ENCODE measurements around the gene VAC14. TPM values are rescaled to one million over a fixed set of nuclear protein-coding genes. Genes with fewer than 3 reads are reported as not detected.

Gene VAC14
- total RNA-seq, 1 experiment from 2014 or later, result 65.5 TPM

DNA sequence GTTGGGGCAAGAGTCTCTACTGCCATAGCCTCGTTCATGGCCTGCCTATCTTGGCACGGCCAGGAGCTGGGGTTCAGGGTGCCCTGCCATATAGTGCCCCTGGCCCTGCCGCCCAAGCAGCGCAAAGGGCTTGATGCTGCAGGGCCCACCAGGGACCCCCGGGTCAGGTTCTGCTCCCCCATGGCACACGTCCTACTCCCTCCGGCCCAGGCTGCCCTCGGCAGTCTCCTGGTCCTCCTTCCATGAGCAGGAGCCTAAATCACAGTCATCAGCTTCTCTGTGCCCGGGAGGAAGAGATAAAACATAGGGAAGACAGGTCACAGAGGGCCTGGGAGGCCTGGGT, 59.2 kb downstream of the VAC14 start:
- no peak for ATAC-seq
- no peaks in the 10 kb centered on the region for H3K9me3 ChIP-seq (ENCODE audit: low read length)
- intact Hi-C loops (cut with micrococcal nuclease), result no loop called here
- no peak overlapping the region for H3K4me3 ChIP-seq (ENCODE audit: low read length)
- H3K27me3 ChIP-seq (ENCODE audit: low read length), result no peaks in the 10 kb centered on the region
- H3K9me2 ChIP-seq (replicated peaks; ENCODE audit: low read length), result no peaks in the 10 kb centered on the region
- peaks cover 14% of the 10 kb centered on the region for H3K4me1 ChIP-seq (ENCODE audit: insufficient read depth, low read length)
- H2AFZ ChIP-seq (ENCODE audit: low read length), result no peak overlapping the region
- H3K27ac ChIP-seq (ENCODE audit: low read length), result no peak overlapping the region
- ChIA-PET CTCF (no interaction called here), POLR2A (ENCODE audit: unreplicated experiment) (interaction anchor here (0.6 kb wide), 1 partner anchor 37 kb away, joined by 3 read pairs; no protein-coding TSS in a partner anchor)
- no peaks in the 10 kb centered on the region for H3K79me2 ChIP-seq (ENCODE audit: low read length)
- no peak overlapping the region for H3K4me2 ChIP-seq (ENCODE audit: low read length)
- TF ChIP-seq EZH2 (IDR thresholded peaks at IDR 0.05; ENCODE audit: low read length, unreplicated experiment) (no peak), EZH2phosphoT487 (IDR thresholded peaks at IDR 0.05; ENCODE audit: borderline replicate concordance, low read length) (no peak)
- no peaks in the 10 kb centered on the region for H4K20me1 ChIP-seq (ENCODE audit: low read length)
- no TSS peak for BruUV-seq (replicated peaks)
- no peaks in the 10 kb centered on the region for H3F3A ChIP-seq (ENCODE audit: low read length, unreplicated experiment)
- H3K36me3 ChIP-seq (ENCODE audit: low read depth, low read length), result peaks cover 8% of the 10 kb centered on the region
- DNase-seq, result no peak
- no peak overlapping the region for H3K9ac ChIP-seq (ENCODE audit: low read length)

DNA sequence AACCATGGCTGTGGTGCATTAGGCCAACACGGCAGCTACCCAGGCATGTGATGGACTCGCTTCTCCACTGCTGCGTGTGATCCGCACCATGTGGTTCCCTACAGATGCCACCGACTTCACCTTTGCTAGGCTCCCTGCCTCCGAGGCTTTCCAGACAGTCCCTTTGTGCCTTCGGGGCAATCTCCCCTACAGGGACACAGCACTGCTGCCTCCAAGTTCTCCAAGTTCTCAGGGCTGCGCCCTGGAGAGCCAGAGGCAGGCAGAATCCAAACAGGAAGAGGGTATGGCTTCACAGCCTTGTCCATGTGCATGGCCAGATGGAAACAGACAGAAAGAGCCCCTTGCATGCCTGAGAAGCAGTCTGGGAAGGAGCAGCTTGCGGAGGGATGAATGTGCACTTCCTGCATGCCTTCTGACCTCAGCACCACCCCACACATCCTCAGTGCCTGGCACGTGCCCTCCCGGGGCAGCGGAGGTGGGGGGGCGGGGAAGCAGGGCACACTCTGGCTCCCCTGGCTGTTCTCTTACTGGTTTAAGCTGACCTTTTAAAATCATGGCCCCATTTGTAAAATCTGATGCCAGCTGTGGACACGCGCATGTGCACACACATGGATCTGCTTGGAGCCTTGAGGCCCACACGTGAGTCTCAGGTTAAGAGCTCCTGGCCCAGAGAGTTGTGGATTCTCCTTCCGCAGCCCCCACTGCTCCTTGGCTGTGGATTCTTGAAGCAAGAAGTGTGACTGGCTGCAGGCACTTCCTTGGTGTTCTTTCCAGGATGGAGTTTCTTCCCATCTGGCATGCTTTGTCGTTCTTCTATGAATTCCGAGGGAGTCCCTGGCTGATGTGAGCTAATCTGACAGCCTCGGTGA, 59.8 kb downstream of the VAC14 start:
- H3K27ac ChIP-seq (ENCODE audit: low read length), result no peak overlapping the region
- H3K36me3 ChIP-seq (ENCODE audit: low read depth, low read length), result peaks cover 8% of the 10 kb centered on the region
- ATAC-seq (no peak), DNase-seq (no peak)
- no peak for TF ChIP-seq EZH2phosphoT487 (IDR thresholded peaks at IDR 0.05; ENCODE audit: borderline replicate concordance, low read length)
- CTCF ChIA-PET, result interaction anchor here (0.5 kb wide), 1 partner anchor 30 kb away, joined by 4 read pairs; no protein-coding TSS in a partner anchor
- no peaks in the 10 kb centered on the region for H3K9me2 ChIP-seq (replicated peaks; ENCODE audit: low read length)
- no peaks in the 10 kb centered on the region for H3K27me3 ChIP-seq (ENCODE audit: low read length)
- no peak overlapping the region for H3K4me2 ChIP-seq (ENCODE audit: low read length)
- BruUV-seq (replicated peaks), result no TSS peak
- H4K20me1 ChIP-seq (ENCODE audit: low read length), result no peaks in the 10 kb centered on the region
- no peaks in the 10 kb centered on the region for H3K9me3 ChIP-seq (ENCODE audit: low read length)
- H3K4me1 ChIP-seq (ENCODE audit: insufficient read depth, low read length), result peaks cover 9% of the 10 kb centered on the region
- H3K4me3 ChIP-seq (ENCODE audit: low read length), result no peak overlapping the region
- no peaks in the 10 kb centered on the region for H3F3A ChIP-seq (ENCODE audit: low read length, unreplicated experiment)
- intact Hi-C loops (cut with micrococcal nuclease), result no loop called here
- H2AFZ ChIP-seq (ENCODE audit: low read length), result no peak overlapping the region
- H3K9ac ChIP-seq (ENCODE audit: low read length), result no peak overlapping the region
- no peaks in the 10 kb centered on the region for H3K79me2 ChIP-seq (ENCODE audit: low read length)
- POLR2A ChIA-PET (ENCODE audit: unreplicated experiment), result interaction anchor here (0.6 kb wide), 1 partner anchor 38 kb away, joined by 3 read pairs; no protein-coding TSS in a partner anchor

DNA sequence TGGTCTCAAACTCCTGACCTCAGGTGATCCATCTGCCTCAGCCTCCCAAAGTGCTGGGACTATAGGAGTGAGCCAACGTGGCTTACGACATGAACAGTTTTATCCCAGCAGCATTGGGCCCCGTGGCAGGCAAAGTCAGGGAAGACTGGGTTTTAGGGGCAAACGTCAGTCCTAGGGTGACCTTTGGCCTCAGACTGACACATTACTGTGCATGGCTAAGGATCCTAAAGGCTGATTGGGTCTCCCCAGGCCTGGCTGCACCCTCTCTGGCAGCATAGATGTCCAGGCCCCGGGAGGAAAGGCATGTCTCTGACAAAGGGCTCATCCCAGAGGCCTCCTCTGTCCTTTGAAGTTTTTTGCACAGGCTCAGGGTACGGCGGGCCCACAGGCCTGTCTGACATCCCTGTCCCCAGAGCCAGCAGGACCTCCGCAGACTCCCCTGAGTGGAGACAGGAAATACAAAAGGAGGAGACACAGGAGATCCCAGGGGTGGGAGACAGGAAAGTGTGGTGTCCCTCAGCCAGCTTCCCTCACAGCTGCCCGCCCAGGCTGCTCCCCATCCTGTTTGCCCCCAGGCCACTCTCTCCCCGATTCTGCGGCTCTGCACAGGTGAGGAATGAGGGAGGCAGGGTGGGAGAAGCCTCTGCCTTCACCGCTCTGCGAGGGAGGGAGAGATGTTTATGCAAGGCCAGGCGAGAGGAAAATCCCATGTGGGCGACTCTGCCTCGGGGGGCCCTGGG, 60.6 kb downstream of the VAC14 start:
- Histone ChIP-seq H2AFZ (ENCODE audit: low read length) (no peak overlapping the region), H3K4me2 (ENCODE audit: low read length) (no peak overlapping the region), H3K4me3 (ENCODE audit: low read length) (no peak overlapping the region), H3K27ac (ENCODE audit: low read length) (no peak overlapping the region), H3K79me2 (ENCODE audit: low read length) (no peaks in the 10 kb centered on the region), H3F3A (ENCODE audit: low read length, unreplicated experiment) (no peaks in the 10 kb centered on the region), H3K27me3 (ENCODE audit: low read length) (no peaks in the 10 kb centered on the region), H3K9me3 (ENCODE audit: low read length) (no peaks in the 10 kb centered on the region), H3K9me2 (replicated peaks; ENCODE audit: low read length) (no peaks in the 10 kb centered on the region), H3K36me3 (ENCODE audit: low read depth, low read length) (peaks cover 8% of the 10 kb centered on the region), H4K20me1 (ENCODE audit: low read length) (no peaks in the 10 kb centered on the region), H3K4me1 (ENCODE audit: insufficient read depth, low read length) (0 out of 2 replicates have a peak, but pooled peaks cover under 1% of the 10 kb centered on the region), H3K9ac (ENCODE audit: low read length) (no peak overlapping the region)
- no peak for TF ChIP-seq EZH2phosphoT487 (IDR thresholded peaks at IDR 0.05; ENCODE audit: borderline replicate concordance, low read length)
- no peak for TF ChIP-seq EZH2 (IDR thresholded peaks at IDR 0.05; ENCODE audit: low read length, unreplicated experiment)
- TF ChIP-seq, protein P1, sequence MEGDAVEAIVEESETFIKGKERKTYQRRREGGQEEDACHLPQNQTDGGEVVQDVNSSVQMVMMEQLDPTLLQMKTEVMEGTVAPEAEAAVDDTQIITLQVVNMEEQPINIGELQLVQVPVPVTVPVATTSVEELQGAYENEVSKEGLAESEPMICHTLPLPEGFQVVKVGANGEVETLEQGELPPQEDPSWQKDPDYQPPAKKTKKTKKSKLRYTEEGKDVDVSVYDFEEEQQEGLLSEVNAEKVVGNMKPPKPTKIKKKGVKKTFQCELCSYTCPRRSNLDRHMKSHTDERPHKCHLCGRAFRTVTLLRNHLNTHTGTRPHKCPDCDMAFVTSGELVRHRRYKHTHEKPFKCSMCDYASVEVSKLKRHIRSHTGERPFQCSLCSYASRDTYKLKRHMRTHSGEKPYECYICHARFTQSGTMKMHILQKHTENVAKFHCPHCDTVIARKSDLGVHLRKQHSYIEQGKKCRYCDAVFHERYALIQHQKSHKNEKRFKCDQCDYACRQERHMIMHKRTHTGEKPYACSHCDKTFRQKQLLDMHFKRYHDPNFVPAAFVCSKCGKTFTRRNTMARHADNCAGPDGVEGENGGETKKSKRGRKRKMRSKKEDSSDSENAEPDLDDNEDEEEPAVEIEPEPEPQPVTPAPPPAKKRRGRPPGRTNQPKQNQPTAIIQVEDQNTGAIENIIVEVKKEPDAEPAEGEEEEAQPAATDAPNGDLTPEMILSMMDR (conservative IDR thresholded peaks at IDR 0.05; ENCODE audit: low read depth, low read length), result no peak
- BruUV-seq (replicated peaks), result no TSS peak
- ATAC-seq (no peak), DNase-seq (no peak)
- POLR2A ChIA-PET (ENCODE audit: unreplicated experiment), result no interaction called here
- intact Hi-C loops (cut with micrococcal nuclease), result no loop called here
- CTCF ChIA-PET, result interaction anchor here (0.5 kb wide), 1 partner anchor 31 kb away, joined by 4 read pairs; no protein-coding TSS in a partner anchor
